ENCODE data around the gene TREX2. TPM values are rescaled to one million over a fixed set of nuclear protein-coding genes. Genes with fewer than 3 reads are reported as not detected.
A peak's percentile ranks its signal among the peaks of the same experiment; 100 is the strongest.

The TREX2 gene
- total and polyA plus RNA-seq, 12 donors = 0.28 to 4.3 (median 1.1) TPM; not detected in 2

- Histone ChIP-seq H3K27ac (peak overlapping the region in 1 of 5 donors; percentile 10), H3K36me3 (replicated peaks in 1 of 2) (no peaks in the 10 kb centered on the region), H3K27me3 (no peaks in the 10 kb centered on the region), H3K9me3 (replicated peaks in 1 of 3) (no peaks in the 10 kb centered on the region), H3K4me1 (replicated peaks in 1 of 2) (no peaks in the 10 kb centered on the region), H3K4me3 (peak overlapping the region in 1 of 4 donors; percentile 26)
- DNase-seq = no peak
- intact Hi-C loops (cut with DNase I) = no loop called here
- 75 to 100% (median 84%) methylated on average over 1 to 10 of the region's 10 CpGs; no CpG with 5 or more reads in 1 of the 4 donors for WGBS, 4 donors
- no peak for TF ChIP-seq POLR2A (IDR thresholded peaks at IDR 0.05)
- no peak for TF ChIP-seq CTCF (IDR thresholded peaks at IDR 0.05)
Measured at GRCh38 chrX:153474266-153474665, 28.4 kb upstream of the TREX2 start.

GRCh38 chrX:153473126-153473525 is 27.3 kb upstream of the TREX2 start:
- Histone ChIP-seq H3K4me1 (replicated peaks in 1 of 2) (no peaks in the 10 kb centered on the region), H3K9me3 (replicated peaks in 1 of 3) (no peaks in the 10 kb centered on the region), H3K36me3 (replicated peaks in 1 of 2) (no peaks in the 10 kb centered on the region), H3K4me3 (no peak overlapping the region), H3K27ac (no peak overlapping the region), H3K27me3 (no peaks in the 10 kb centered on the region)
- TF ChIP-seq POLR2A (IDR thresholded peaks at IDR 0.05) = no peak
- TF ChIP-seq CTCF (IDR thresholded peaks at IDR 0.05) = no peak
- intact Hi-C loops (cut with DNase I) = no loop called here
- WGBS, 4 donors = 83 to 92% (median 86%) methylated on average over 1 to 10 of the region's 10 CpGs; no CpG with 5 or more reads in 1 of the 4 donors
- no peak for DNase-seq

- H3K27me3 ChIP-seq = no peaks in the 10 kb centered on the region
- TF ChIP-seq CTCF (IDR thresholded peaks at IDR 0.05) (no peak), POLR2A (IDR thresholded peaks at IDR 0.05) (no peak)
- no peaks in the 10 kb centered on the region for H3K36me3 ChIP-seq (replicated peaks in 1 of 2)
- H3K4me1 ChIP-seq (replicated peaks in 1 of 2) = no peaks in the 10 kb centered on the region
- no peak overlapping the region for H3K4me3 ChIP-seq
- WGBS, 4 donors = 59 to 74% (median 61%) methylated on average over 6 to 11 of the region's 11 CpGs
- H3K9me3 ChIP-seq (replicated peaks in 1 of 3) = no peaks in the 10 kb centered on the region
- no peak for DNase-seq
- intact Hi-C loops (cut with DNase I) = no loop called here
- no peak overlapping the region for H3K27ac ChIP-seq
Measured at GRCh38 chrX:153471663-153472280, 25.9 kb upstream of the TREX2 start.

- 10 to 51% (median 27%) methylated on average over 19 to 59 of the region's 70 CpGs; no CpG with 5 or more reads in 1 of the 4 donors for WGBS, 4 donors
- Histone ChIP-seq H3K36me3 (replicated peaks in 1 of 2) (no peaks in the 10 kb centered on the region), H3K4me3 (peak within 1 kb of the TSS in 2 of 4 donors; percentile 10 to 70), H3K27ac (peak within 1 kb of the TSS in 2 of 5 donors; percentile 57 to 78), H3K27me3 (no peaks in the 10 kb centered on the region), H3K9me3 (replicated peaks in 1 of 3) (no peaks in the 10 kb centered on the region), H3K4me1 (replicated peaks in 1 of 2) (no peaks in the 10 kb centered on the region)
- DNase-seq = peak; percentile 88 to 92 (median 90)
- TF ChIP-seq POLR2A (IDR thresholded peaks at IDR 0.05) = no peak
- TF ChIP-seq CTCF (IDR thresholded peaks at IDR 0.05) = peak; percentile 35 to 74 (median 66)
- intact Hi-C loops (cut with DNase I) = no loop called here
Measured at GRCh38 chrX:153470411-153471363, 24.8 kb upstream of the TREX2 start, which contains the start of gene HAUS7. HAUS7 (minus strand) TSS chrX:153470576; CDS start chrX:153470557, 19 bp downstream.
